ENCODE measurements around the gene CCNE1.
"Not testable (repeated sequence)": the region's sequence is repeated elsewhere in the genome, so short reads cannot be mapped to it uniquely, and the experiment has no call there.

Gene CCNE1

GRCh38 chr19:29815231-29815630 lies 3.4 kb downstream of the CCNE1 start:
- FAIRE-seq (no peak), DNase-seq (ENCODE audit: insufficient read length, low spot score) (no peak)
- no peak for TF ChIP-seq CTCF (IDR thresholded peaks at IDR 0.05; ENCODE audit: insufficient read depth, missing control alignments)

GRCh38 chr19:29817316-29817715 lies 5.5 kb downstream of the CCNE1 start:
- no peak for TF ChIP-seq CTCF (IDR thresholded peaks at IDR 0.05; ENCODE audit: insufficient read depth, missing control alignments)

GRCh38 chr19:29819300-29819699 lies 7.5 kb downstream of the CCNE1 start:
- FAIRE-seq (no peak), DNase-seq (ENCODE audit: insufficient read length, low spot score) (no peak)
- TF ChIP-seq CTCF (IDR thresholded peaks at IDR 0.05; ENCODE audit: insufficient read depth, missing control alignments): no peak

More at GRCh38 chr19:29817316-29817715, 5.5 kb downstream of the CCNE1 start:
- no peak for FAIRE-seq
- no peak for DNase-seq (ENCODE audit: insufficient read length, low spot score)

GRCh38 chr19:29819986-29820385 lies 8.2 kb downstream of the CCNE1 start:
- FAIRE-seq (no peak), DNase-seq (ENCODE audit: insufficient read length, low spot score) (no peak)
- no peak for TF ChIP-seq CTCF (IDR thresholded peaks at IDR 0.05; ENCODE audit: insufficient read depth, missing control alignments)

GRCh38 chr19:29823581-29824330 lies 12.0 kb downstream of the CCNE1 start:
- no peak for TF ChIP-seq CTCF (IDR thresholded peaks at IDR 0.05; ENCODE audit: insufficient read depth, missing control alignments)
- FAIRE-seq (no peak), DNase-seq (ENCODE audit: insufficient read length, low spot score) (no peak)

- not testable (repeated sequence) for DNase-seq (ENCODE audit: insufficient read length, low spot score); FAIRE-seq
Observed at GRCh38 chr19:29825263-29825662, 13.5 kb downstream of the CCNE1 start.

GRCh38 chr19:29831041-29831548 lies 19.3 kb downstream of the CCNE1 start:
- no peak for DNase-seq (ENCODE audit: insufficient read length, low spot score)

More at GRCh38 chr19:29831041-29831548, 19.3 kb downstream of the CCNE1 start:
- no peak for FAIRE-seq
- TF ChIP-seq CTCF (IDR thresholded peaks at IDR 0.05; ENCODE audit: insufficient read depth, missing control alignments): no peak

All from D721Med (cell line).